HG03103 (cell line): ENCODE measurements around the gene TXNDC5.

Experiments
- ATAC-seq: cut with Tn5 transposase; IDR thresholded peaks from one replicate; pipeline ENCODE4 v1.9.1; 2021; ENCODE audit warnings: low read depth; ENCODE audit not compliant: unreplicated experiment

The TXNDC5 gene

DNA sequence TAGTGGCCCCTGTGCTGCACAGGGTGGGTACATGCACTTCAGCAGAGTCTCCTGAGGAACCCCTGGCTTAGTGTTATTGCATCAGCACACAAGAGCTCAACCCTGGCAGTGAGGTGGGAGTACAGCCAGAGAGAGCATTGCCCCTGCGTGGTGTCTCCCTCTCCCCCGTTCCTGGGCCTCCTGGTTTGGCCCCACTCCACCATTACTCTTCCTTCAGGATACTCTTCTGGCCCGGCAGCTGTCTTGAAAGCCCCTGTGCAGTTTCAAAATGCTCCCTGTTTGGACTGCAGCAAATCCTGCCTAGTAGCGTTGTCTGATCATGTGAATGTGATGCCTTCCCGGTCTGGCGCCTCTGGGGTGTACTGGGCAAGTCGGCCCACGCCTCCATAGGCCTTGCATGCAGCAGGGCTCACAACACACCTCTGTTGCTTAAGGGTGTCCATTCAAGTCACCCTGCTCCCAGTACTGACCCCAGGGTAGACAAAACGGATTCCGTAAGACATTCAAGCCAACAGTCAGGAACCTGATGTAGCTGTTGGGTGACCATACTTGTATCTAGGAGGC lies 32.1 kb downstream of the TXNDC5 start:
- no peak for ATAC-seq

DNA sequence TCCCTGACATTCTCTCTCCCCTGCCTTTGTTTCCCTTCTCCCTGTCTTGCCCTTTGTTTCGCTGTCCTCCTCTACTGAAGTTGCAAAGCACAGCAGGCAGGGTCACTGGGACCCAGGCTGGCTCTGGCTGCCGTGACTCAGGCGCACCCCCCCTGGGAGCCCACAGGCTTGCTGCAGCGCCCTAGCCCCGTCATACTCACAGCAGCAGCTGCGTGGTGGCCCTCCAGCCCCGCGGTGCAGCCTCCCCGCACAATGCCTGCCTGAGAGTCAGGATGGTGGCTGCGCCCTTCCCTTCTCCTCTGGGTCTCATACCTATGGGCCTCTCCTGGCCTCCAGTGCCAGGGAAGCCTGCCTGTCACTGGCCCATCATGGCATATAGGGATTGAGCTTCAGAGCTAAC lies 41.7 kb downstream of the TXNDC5 start:
- ATAC-seq = no peak

DNA sequence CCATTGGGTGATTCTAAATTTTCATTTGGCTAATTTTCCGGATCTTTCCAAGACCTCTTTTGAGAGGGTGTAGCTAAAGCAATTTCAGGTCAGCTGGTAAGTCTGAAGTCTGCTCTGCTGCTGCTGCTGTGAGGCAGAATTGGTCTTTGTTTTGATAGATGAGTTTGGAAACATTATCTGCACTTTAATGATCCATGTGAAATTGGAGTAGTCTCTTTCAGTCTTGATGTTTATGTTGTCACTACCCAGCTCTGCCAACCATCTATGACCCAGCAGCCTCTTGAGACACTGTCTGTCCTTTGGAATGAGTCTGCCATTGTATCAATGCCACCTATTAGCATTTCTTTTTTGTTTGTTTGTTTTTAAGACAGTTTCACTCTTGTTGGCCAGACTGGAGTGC lies 44.1 kb downstream of the TXNDC5 start:
- no peak for ATAC-seq

DNA sequence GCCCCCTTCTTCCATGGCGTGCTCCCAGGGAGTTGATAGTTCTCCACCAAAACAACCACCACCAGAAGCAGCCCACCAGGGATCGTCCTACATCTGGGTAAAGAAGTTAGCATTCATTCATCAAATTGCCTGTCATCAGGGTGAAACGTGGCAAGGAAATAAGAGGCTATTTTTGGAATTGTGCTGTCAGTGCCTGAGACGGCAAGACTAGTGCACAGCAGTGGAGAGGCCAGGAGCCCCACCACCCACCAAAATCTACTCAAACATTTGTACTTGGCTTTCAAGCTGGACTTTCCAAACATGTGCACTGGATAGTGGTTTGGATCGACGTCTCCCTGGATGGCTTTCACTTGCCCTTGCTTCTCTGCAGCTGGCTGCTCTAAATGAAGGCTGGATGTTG lies 44.8 kb downstream of the TXNDC5 start:
- no peak for ATAC-seq

DNA sequence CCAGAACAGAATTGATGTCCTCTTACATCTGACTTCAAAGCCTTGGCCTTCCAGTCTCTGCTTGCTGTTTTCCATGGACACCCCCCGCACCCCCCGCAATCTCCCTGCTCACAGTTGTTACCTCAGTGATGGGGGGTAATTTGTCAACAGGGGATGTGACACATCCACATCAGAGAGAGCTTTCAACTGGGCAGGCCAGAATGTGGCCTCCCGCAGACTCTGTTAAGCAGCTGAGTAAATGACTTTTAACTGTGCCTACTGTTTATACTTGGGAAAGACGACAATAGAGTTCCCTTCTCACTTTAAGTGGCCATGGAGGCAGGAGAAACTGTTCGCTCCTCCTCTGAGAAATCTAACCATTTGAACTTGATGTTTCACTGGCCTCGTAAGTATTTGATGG lies 51.0 kb downstream of the TXNDC5 start:
- no peak for ATAC-seq

DNA sequence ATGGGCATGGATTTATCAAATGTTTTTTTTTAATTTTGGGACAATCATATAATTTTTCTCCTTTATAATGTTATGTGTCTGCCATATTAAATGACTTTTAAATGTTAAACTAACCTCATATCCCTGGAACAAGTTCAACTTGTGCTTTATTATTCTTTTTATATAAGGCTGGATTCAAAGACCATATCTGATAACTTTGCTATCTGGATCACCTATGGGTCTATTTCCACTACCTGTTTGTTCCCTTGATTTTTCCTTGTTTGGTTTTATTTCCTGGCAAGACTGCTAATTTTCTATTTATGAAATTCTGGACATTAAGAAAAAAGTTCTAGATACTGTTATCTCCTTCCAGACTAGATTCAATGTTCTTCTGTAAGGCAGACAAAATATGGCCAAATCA lies 58.8 kb downstream of the TXNDC5 start:
- no peak for ATAC-seq

DNA sequence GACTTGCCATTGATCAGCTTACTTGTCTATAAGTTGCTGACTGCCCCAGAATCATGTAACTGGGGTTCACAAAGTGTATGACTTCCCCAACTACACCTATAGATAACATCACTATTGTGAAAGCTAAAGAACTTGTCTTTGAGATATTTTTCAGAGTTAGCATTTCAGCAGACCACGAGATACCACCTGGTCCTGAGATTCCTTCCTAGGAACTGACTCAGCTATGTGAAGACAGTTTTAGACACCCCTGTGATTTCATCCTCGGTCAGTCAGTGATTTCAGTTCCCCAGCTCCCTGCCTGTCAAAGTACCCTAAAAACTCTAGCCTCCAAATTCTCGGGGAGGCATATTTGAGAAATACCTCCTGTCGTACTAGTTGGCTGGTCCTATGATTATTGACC lies 62.4 kb downstream of the TXNDC5 start:
- no peak for ATAC-seq

DNA sequence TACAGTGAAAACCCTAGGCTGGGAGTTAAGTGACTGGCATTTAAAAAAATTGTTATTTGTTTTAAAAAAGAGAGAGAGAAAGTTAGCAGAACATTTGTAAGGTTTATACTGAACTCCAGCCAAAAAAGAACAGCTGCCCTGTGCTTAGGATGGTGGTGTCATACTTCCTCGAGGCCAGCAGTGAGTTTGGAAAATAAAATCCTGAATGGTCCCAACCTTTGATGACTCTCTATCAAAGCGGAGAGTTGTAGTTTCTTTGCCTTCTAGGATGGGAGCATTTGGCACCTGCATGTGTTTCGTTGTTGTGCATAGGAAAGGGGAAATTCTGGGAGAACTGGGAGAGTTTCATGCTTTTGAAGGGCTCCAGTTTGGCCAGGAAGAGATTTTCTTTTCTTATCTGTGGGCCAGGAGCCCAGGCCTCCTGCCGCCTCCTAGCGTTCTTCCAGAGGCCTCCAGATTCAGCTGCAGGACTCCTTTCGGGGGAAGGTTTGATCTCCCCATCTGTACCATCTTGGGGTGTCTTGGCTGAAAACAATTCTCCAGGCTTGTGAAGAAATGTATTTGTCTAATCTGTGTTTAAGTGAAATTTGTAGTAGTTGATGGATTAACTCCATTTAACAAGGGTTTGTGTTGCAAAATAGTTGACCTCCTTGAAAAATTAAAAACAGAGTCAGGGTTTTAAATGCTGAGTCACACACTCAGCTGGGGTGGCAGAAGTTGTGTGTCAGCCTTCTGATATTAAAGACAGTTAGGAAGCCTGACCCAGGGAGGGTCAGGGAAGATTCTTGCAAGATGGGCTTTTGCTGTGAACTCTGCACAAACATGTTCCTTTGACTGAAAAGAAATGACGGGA lies 63.4 kb downstream of the TXNDC5 start:
- no peak for ATAC-seq

DNA sequence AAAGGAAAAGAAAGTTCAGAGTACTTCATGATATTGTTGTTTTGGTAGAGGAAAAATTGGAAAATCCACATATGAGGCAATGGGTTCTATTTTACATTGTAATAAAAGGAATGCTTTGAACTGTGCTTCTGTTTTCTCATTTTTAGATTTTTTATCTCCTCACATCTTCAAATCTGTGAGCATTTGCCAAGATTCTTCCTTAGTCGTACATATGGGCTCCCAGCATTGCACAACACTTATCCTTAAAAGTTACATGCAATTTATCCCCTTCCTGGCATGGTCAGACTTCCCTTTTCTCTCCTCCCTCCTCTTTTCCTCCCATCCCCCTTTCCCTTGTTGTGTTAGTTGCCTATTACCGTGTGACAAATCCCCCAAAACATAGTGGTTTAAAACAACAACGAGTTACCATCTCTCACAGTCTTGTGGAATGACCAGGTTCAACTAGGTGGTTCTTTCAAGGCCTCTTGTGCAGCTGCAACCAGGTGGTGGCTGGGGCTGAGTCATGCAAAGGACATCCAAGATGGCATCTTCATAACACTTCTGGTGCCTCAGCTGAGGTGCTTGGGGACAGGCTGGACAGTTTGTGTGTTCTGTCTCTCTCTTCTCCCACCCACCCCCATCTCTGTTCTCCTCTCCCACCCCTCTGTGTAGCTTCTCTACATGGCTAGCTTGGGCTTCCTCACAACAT lies 68.7 kb downstream of the TXNDC5 start:
- ATAC-seq = no peak

DNA sequence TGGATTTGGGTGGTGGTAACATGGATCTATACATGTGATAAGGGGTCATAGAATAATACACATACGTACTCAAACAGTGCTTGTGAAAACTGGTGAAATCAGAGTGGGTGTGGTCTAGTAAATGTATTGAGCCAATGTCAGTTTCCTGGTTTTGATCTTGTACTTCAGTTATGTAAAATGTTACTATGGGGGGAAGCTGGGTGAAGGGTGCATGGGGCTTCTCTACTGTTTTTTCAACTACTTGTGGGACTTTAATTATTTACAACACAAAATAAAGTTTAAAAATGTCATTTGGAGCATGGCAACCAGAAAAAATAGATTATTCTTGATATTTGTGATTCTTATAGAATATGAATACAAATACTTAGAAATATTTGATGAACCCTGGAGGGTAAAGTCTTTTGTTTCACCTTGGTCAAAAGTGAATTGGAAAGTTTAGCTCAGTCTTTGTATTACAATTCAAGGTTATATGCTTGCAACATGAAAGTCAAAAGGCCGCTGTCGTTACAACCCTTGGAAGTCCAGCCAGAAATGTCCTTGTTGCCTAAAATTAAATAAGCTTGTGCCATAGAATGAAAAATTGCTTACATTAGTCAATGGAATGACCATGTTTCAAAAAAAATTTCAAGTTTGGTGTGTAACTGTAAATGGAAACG lies 74.1 kb downstream of the TXNDC5 start:
- no peak for ATAC-seq

DNA sequence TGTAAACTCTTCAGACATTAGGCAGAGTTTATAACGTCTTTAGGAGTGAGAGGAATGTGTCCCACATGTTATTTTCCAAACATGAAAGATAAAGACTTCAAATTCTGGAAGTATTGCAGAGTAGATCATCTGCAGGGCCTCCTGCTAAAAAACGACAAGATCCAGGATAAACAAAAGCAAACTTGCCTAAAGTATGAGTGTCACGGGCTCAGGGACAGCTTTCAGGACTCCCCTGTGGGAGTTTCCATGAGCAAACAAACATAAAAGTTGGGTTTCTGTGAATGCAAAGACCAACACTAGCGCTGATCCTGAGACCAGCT lies 76.9 kb downstream of the TXNDC5 start:
- ATAC-seq = no peak

DNA sequence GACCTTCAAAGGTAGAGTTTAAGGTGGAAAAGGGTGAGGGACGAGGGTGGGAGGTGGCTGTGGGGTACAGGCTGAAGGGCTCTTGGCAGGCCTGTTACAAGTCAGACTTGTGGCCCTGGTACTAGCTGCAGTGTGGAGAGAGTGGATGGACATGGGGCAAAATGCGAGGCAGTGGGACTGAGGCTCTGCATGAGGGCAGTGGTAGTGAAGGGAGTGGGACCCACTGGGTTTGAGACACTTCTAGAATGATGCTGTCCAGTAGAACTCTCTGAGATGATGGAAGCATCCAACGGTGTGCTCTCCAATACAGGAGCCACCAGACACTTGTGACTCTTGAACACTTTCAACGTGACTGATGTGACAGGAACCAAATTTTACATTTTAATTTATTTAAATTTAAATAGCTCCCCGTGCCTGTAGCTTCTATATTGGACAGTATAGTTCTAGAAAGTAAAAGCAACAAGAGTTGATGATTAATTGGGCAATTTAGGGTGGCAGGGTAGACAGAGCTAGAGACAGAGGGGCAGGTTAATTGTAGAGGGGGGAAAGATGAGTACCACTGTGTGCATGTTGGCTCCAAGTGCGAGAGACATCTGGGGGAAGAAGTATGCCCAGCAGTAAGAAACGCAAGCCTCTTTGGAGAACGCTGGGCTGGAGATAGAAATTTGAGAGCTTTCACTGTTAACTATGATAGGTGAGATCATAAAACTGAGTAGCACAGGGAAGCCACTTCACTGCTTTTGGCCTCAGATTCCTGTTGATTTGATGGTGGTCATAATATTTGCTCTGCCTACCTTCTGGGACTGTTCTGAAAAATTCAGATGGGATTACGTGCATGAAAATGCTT lies 77.5 kb downstream of the TXNDC5 start:
- ATAC-seq = no peak
